ENCODE data around the gene SLCO4A1.
"Not testable (repeated sequence)": the region's sequence is repeated elsewhere in the genome, so short reads cannot be mapped to it uniquely, and the experiment has no call there.

SLCO4A1 gene

DNA sequence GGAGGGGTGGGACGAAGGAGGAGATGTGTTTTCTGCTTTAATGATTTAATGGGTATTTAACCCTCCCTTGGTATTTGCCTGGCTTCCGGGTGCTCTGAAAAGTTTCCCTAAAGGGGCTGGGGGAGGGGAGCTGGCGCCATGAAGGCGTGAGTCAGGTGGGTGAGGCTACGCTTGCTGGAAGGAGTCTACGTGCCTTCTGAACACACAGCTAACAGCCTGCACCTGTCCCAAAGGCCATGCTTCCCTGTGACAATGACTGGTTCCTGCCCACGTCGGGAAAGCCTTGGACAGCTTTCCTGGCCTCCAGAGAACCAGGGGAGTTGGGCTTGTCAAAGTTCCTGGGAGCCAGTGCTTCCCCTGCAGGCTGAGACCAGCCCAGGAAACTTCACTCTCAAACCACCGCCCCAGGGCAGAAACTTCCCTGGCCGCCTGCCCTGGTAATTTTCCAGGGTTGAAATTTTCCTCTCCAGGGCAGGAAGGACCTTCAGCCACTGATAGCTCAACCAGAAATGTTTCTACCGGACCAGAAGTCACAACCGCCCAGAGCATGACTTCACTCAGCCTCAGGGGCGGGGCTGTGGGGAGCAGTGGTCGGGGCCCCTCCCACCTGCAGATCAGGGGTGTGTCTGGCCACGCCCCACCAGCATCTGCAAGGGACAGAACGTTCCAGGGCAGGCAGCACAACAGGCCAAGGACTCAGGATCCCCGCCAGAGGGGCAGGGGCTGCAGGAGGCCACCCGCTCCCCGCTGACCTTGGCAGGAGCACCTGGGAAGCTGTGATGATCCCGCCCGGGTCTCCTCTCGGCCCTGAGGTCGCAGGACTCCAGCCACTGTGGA is 18.6 kb upstream of the SLCO4A1 start:
- H3K4me3 ChIP-seq (ENCODE audit: low read depth in 1 of 2, low read length in 2 of 2): peak overlapping the region; percentile 45 to 59
- peak overlapping the region; percentile 97 for H3K27ac ChIP-seq (ENCODE audit: low read depth, low read length)
- H3K9me3 ChIP-seq (ENCODE audit: control insufficient read depth in 1 of 2, low read length in 2 of 2): no peaks in the 10 kb centered on the region
- no peaks in the 10 kb centered on the region for H3K27me3 ChIP-seq (ENCODE audit: control insufficient read depth in 1 of 2, insufficient read depth in 2 of 2, low read length in 2 of 2)
- H3K4me1 ChIP-seq (ENCODE audit: control insufficient read depth in 1 of 2, insufficient read depth in 2 of 2, low read length in 2 of 2): peaks cover 23 to 26% of the 10 kb centered on the region in 2 donors
- no peaks in the 10 kb centered on the region for H3K36me3 ChIP-seq (ENCODE audit: control insufficient read depth in 1 of 2, insufficient read depth in 2 of 2, low read length in 2 of 2)
- peak overlapping the region; percentile 78 to 85 for H3K9ac ChIP-seq (ENCODE audit: low read depth in 1 of 2, low read length in 2 of 2)

DNA sequence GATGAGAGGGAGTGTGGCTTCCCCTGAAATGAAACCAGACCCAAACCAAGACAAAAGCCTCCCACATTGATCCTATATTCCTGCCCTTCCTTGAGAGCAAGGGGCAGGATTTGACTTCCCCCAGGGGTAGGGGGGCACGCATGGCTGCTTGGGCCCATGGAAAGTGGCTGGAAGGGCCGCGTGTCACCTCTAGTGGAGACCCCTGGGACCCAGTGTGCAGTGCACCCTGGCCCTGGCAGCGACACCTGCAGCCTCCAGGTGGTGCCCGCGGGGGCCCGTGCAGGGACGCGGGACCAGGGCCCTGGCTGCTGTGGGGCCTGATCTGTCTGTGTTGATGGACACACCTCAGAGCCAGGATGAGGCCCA is 18.0 kb upstream of the SLCO4A1 start:
- no peaks in the 10 kb centered on the region for H3K36me3 ChIP-seq (ENCODE audit: control insufficient read depth in 1 of 2, insufficient read depth in 2 of 2, low read length in 2 of 2)
- H3K9me3 ChIP-seq (ENCODE audit: control insufficient read depth in 1 of 2, low read length in 2 of 2): no peaks in the 10 kb centered on the region
- peak overlapping the region; percentile 97 for H3K27ac ChIP-seq (ENCODE audit: low read depth, low read length)
- peak overlapping the region; percentile 45 to 59 for H3K4me3 ChIP-seq (ENCODE audit: low read depth in 1 of 2, low read length in 2 of 2)
- H3K27me3 ChIP-seq (ENCODE audit: control insufficient read depth in 1 of 2, insufficient read depth in 2 of 2, low read length in 2 of 2): no peaks in the 10 kb centered on the region
- peak overlapping the region; percentile 78 to 85 for H3K9ac ChIP-seq (ENCODE audit: low read depth in 1 of 2, low read length in 2 of 2)
- H3K4me1 ChIP-seq (ENCODE audit: control insufficient read depth in 1 of 2, insufficient read depth in 2 of 2, low read length in 2 of 2): peaks cover 23% of the 10 kb centered on the region in 2 donors

DNA sequence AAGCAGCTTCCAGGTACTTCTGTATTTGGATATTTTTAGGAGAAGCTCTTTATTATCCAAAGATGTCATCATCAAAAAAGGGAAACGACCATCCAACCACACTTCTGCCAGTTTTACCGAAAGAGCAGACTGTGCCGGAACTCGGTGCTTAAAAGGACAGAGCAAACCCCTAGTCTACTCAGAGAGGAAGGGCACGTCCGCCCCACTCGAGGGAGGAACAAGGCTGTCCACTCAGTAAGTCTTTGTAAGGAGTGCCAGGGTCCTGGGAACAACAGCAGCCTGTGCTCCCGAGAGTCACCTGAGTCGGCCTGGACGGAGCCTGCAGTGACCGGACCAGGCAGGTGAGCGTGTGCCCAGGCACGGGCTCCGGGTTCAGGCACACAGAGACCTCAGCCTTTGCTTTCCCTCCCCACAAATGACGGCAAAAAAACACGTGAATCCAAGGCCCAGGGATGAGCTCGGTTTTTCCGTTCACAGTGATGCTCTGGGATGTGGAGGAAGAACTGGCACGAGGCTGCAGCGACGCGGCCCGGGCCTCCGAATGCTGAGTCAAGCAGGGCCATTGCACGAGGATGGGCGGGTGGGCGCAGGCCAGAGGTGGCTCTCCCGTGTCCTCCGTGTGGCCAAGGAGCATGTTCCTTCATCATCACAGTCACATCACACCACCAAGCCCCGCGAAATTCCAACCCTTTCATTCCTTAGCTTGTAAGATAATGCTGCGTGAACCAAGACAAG is 17.4 kb upstream of the SLCO4A1 start:
- H3K36me3 ChIP-seq (ENCODE audit: control insufficient read depth in 1 of 2, insufficient read depth in 2 of 2, low read length in 2 of 2): no peaks in the 10 kb centered on the region
- peak overlapping the region in 1 of 2 donors; percentile 59 for H3K4me3 ChIP-seq (ENCODE audit: low read depth in 1 of 2, low read length in 2 of 2)
- H3K4me1 ChIP-seq (ENCODE audit: control insufficient read depth in 1 of 2, insufficient read depth in 2 of 2, low read length in 2 of 2): peaks cover 23% of the 10 kb centered on the region in 2 donors
- peak overlapping the region; percentile 78 to 85 for H3K9ac ChIP-seq (ENCODE audit: low read depth in 1 of 2, low read length in 2 of 2)
- H3K27ac ChIP-seq (ENCODE audit: low read depth, low read length): peak overlapping the region; percentile 97
- no peaks in the 10 kb centered on the region for H3K27me3 ChIP-seq (ENCODE audit: control insufficient read depth in 1 of 2, insufficient read depth in 2 of 2, low read length in 2 of 2)
- no peaks in the 10 kb centered on the region for H3K9me3 ChIP-seq (ENCODE audit: control insufficient read depth in 1 of 2, low read length in 2 of 2)

DNA sequence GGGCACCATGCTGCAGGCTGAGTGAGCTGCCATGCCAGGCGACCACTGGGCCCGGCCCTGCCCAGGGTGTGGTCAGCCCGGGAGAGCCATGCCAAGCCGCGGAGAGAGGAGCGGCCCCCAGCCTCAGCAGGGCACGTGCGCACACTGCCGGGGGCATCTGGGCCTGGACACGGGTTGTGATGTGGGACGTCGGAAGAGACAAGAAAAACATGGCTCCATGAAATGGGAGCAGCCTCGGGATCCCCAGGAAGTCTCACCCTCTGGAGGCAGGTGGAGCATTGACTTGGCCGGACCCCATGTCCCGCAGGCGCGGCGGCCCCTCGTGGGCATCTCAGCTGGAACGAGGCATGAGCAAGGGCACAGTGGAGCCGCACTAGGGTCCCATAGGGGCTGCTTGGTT is 16.8 kb upstream of the SLCO4A1 start:
- Histone ChIP-seq H3K9me3 (ENCODE audit: control insufficient read depth in 1 of 2, low read length in 2 of 2) (no peaks in the 10 kb centered on the region), H3K36me3 (ENCODE audit: control insufficient read depth in 1 of 2, insufficient read depth in 2 of 2, low read length in 2 of 2) (no peaks in the 10 kb centered on the region), H3K4me1 (ENCODE audit: control insufficient read depth in 1 of 2, insufficient read depth in 2 of 2, low read length in 2 of 2) (peaks cover 23% of the 10 kb centered on the region in 2 donors), H3K27ac (ENCODE audit: low read depth, low read length) (no peak overlapping the region), H3K9ac (ENCODE audit: low read depth in 1 of 2, low read length in 2 of 2) (no peak overlapping the region), H3K4me3 (ENCODE audit: low read depth in 1 of 2, low read length in 2 of 2) (no peak overlapping the region), H3K27me3 (ENCODE audit: control insufficient read depth in 1 of 2, insufficient read depth in 2 of 2, low read length in 2 of 2) (no peaks in the 10 kb centered on the region)

- H3K27me3 ChIP-seq (ENCODE audit: control insufficient read depth in 1 of 2, insufficient read depth in 2 of 2, low read length in 2 of 2): no peaks in the 10 kb centered on the region
- H3K9me3 ChIP-seq (ENCODE audit: control insufficient read depth in 1 of 2, low read length in 2 of 2): no peaks in the 10 kb centered on the region
- H3K9ac ChIP-seq (ENCODE audit: low read depth in 1 of 2, low read length in 2 of 2): no peak overlapping the region
- peaks cover 23% of the 10 kb centered on the region in 2 donors for H3K4me1 ChIP-seq (ENCODE audit: control insufficient read depth in 1 of 2, insufficient read depth in 2 of 2, low read length in 2 of 2)
- no peak overlapping the region for H3K4me3 ChIP-seq (ENCODE audit: low read depth in 1 of 2, low read length in 2 of 2)
- H3K36me3 ChIP-seq (ENCODE audit: control insufficient read depth in 1 of 2, insufficient read depth in 2 of 2, low read length in 2 of 2): no peaks in the 10 kb centered on the region
- no peak overlapping the region for H3K27ac ChIP-seq (ENCODE audit: low read depth, low read length)
Measured at GRCh38 chr20:62625921-62626547, 16.3 kb upstream of the SLCO4A1 start.

DNA sequence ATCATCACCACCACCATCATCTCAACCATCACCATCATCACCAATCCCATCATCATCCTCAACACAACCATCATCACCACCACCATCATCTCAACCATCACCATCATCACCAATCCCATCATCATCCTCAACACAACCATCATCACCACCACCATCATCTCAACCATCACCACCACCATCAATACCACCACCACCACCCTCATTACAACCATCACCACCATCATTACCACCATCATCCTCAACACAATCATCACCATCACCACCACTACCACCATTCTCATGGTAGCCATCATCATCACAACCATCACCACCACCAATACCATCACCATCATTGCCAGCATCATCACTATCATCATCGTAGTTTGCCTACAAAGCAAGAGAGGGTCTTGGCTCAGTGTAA is 14.9 kb upstream of the SLCO4A1 start:
- peaks cover 22 to 23% of the 10 kb centered on the region in 2 donors for H3K4me1 ChIP-seq (ENCODE audit: control insufficient read depth in 1 of 2, insufficient read depth in 2 of 2, low read length in 2 of 2)
- not testable (repeated sequence) for H3K27me3 ChIP-seq (ENCODE audit: control insufficient read depth in 1 of 2, insufficient read depth in 2 of 2, low read length in 2 of 2); H3K9me3 ChIP-seq (ENCODE audit: control insufficient read depth in 1 of 2, low read length in 2 of 2); H3K27ac ChIP-seq (ENCODE audit: low read depth, low read length); H3K36me3 ChIP-seq (ENCODE audit: control insufficient read depth in 1 of 2, insufficient read depth in 2 of 2, low read length in 2 of 2); H3K4me3 ChIP-seq (ENCODE audit: low read depth in 1 of 2, low read length in 2 of 2); H3K9ac ChIP-seq (ENCODE audit: low read depth in 1 of 2, low read length in 2 of 2)

GRCh38 chr20:62627901-62628612 is 14.2 kb upstream of the SLCO4A1 start:
- peak overlapping the region; percentile 63 for H3K27ac ChIP-seq (ENCODE audit: low read depth, low read length)

GRCh38 chr20:62628691-62629090 is 13.6 kb upstream of the SLCO4A1 start:
- Histone ChIP-seq H3K9me3 (ENCODE audit: control insufficient read depth in 1 of 2, low read length in 2 of 2) (no peaks in the 10 kb centered on the region), H3K27me3 (ENCODE audit: control insufficient read depth in 1 of 2, insufficient read depth in 2 of 2, low read length in 2 of 2) (no peaks in the 10 kb centered on the region), H3K27ac (ENCODE audit: low read depth, low read length) (peak overlapping the region; percentile 63), H3K4me3 (ENCODE audit: low read depth in 1 of 2, low read length in 2 of 2) (no peak overlapping the region), H3K9ac (ENCODE audit: low read depth in 1 of 2, low read length in 2 of 2) (no peak overlapping the region), H3K36me3 (ENCODE audit: control insufficient read depth in 1 of 2, insufficient read depth in 2 of 2, low read length in 2 of 2) (no peaks in the 10 kb centered on the region), H3K4me1 (ENCODE audit: control insufficient read depth in 1 of 2, insufficient read depth in 2 of 2, low read length in 2 of 2) (peaks cover 10 to 12% of the 10 kb centered on the region in 2 donors)

More at GRCh38 chr20:62627901-62628612, 14.2 kb upstream of the SLCO4A1 start:
- no peak overlapping the region for H3K9ac ChIP-seq (ENCODE audit: low read depth in 1 of 2, low read length in 2 of 2)
- H3K36me3 ChIP-seq (ENCODE audit: control insufficient read depth in 1 of 2, insufficient read depth in 2 of 2, low read length in 2 of 2): no peaks in the 10 kb centered on the region
- H3K27me3 ChIP-seq (ENCODE audit: control insufficient read depth in 1 of 2, insufficient read depth in 2 of 2, low read length in 2 of 2): no peaks in the 10 kb centered on the region
- peaks cover 16 to 18% of the 10 kb centered on the region in 2 donors for H3K4me1 ChIP-seq (ENCODE audit: control insufficient read depth in 1 of 2, insufficient read depth in 2 of 2, low read length in 2 of 2)
- H3K9me3 ChIP-seq (ENCODE audit: control insufficient read depth in 1 of 2, low read length in 2 of 2): no peaks in the 10 kb centered on the region
- no peak overlapping the region for H3K4me3 ChIP-seq (ENCODE audit: low read depth in 1 of 2, low read length in 2 of 2)

DNA sequence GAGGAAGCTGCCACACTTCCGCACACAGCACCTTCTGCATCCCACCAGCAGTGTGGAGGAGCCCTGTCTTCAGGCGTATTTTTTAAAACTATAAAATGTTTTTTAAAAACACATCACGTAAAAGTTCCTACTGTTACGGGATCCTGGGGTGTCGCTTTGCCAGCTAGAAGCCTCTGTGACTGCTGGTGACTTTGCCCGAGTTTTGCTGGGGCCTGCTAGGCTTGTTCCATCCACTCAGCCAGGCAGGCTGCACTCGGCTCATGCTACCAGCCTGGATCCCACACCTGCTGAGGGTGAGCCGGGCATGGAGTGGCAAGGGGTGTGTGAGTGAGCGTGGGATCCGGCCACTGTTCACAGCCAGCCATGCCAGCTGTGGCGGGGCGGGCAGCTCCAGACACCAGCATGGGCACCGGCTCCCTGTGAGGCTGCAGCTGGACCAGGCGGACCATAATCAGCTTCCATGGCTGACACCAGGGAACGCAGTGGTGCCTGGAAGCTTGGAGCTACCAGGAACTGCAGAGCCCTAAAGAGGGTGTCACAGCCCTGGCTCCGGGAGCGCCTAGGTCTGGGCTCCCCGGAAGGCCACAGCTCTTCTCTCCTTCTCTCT is 12.3 kb upstream of the SLCO4A1 start:
- Histone ChIP-seq H3K4me3 (ENCODE audit: low read depth in 1 of 2, low read length in 2 of 2) (no peak overlapping the region), H3K9me3 (ENCODE audit: control insufficient read depth in 1 of 2, low read length in 2 of 2) (no peaks in the 10 kb centered on the region), H3K27ac (ENCODE audit: low read depth, low read length) (no peak overlapping the region), H3K4me1 (ENCODE audit: control insufficient read depth in 1 of 2, insufficient read depth in 2 of 2, low read length in 2 of 2) (peaks cover 0 to under 1% of the 10 kb centered on the region in 2 donors), H3K36me3 (ENCODE audit: control insufficient read depth in 1 of 2, insufficient read depth in 2 of 2, low read length in 2 of 2) (no peaks in the 10 kb centered on the region), H3K27me3 (ENCODE audit: control insufficient read depth in 1 of 2, insufficient read depth in 2 of 2, low read length in 2 of 2) (no peaks in the 10 kb centered on the region), H3K9ac (ENCODE audit: low read depth in 1 of 2, low read length in 2 of 2) (no peak overlapping the region)

All from duodenal mucosa (tissue), 2 donors.